CD4-positive, alpha-beta T cell treated with Interleukin-6 for 4 hours (primary cell): ENCODE data around the gene MAP3K2.
A peak's percentile ranks its signal among the peaks of the same experiment; 100 is the strongest.
"Not testable (repeated sequence)": the region's sequence is repeated elsewhere in the genome, so short reads cannot be mapped to it uniquely, and the experiment has no call there.

Source experiments
- DNase-seq: peaks from one replicate; pipeline ENCODE4 v3.0.0-alpha.2; 2020; ENCODE audit warnings: mixed read lengths

MAP3K2 gene

GRCh38 chr2:127420039-127420864 is 32.5 kb upstream of the MAP3K2 start:
- no peak for DNase-seq

DNA sequence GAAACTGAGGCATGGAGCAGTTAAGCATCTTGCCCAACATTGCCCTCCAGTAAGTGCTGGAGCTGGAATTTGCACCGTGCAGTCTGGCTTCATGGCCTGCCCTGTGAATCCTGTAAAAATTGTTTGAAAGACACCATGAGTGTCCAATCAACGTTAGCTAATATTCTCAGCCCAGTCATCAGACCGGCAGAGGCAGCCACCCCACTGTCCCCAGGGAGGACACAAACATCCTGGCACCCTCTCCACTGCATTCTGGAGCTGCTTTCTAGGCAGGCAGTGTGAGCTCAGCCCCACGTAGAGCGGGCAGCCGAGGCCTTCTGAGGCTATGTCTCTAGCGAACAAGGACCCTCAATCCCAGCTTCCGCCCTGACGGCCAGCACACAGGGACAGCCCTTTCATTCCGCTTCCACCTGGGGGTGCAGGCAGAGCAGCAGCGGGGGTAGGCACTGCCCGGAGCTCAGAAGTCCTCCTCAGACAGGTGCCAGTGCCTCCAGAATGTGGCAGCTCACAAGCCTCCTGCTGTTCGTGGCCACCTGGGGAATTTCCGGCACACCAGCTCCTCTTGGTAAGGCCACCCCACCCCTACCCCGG is 31.8 kb upstream of the MAP3K2 start:
- DNase-seq = no peak

DNA sequence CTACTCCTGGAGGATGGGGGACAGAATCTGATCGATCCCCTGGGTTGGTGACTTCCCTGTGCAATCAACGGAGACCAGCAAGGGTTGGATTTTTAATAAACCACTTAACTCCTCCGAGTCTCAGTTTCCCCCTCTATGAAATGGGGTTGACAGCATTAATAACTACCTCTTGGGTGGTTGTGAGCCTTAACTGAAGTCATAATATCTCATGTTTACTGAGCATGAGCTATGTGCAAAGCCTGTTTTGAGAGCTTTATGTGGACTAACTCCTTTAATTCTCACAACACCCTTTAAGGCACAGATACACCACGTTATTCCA is 31.3 kb upstream of the MAP3K2 start:
- DNase-seq = no peak

DNA sequence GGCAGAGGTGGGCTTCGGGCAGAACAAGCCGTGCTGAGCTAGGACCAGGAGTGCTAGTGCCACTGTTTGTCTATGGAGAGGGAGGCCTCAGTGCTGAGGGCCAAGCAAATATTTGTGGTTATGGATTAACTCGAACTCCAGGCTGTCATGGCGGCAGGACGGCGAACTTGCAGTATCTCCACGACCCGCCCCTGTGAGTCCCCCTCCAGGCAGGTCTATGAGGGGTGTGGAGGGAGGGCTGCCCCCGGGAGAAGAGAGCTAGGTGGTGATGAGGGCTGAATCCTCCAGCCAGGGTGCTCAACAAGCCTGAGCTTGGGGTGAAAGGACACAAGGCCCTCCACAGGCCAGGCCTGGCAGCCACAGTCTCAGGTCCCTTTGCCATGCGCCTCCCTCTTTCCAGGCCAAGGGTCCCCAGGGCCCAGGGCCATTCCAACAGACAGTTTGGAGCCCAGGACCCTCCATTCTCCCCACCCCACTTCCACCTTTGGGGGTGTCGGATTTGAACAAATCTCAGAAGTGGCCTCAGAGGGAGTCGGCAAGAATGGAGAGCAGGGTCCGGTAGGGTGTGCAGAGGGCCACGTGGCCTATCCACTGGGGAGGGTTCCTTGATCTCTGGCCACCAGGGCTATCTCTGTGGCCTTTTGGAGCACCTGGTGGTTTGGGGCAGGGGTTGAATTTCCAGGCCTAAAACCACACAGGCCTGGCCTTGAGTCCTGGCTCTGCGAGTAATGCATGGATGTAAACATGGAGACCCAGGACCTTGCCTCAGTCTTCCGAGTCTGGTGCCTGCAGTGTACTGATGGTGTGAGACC is 30.7 kb upstream of the MAP3K2 start, which contains the start of gene PROC:
Gene PROC, plus strand, starts transcription at position 128 of the 812 bp plus-strand sequence. CDS start 1,516 bp downstream, outside the sequence.
- no peak for DNase-seq

DNA sequence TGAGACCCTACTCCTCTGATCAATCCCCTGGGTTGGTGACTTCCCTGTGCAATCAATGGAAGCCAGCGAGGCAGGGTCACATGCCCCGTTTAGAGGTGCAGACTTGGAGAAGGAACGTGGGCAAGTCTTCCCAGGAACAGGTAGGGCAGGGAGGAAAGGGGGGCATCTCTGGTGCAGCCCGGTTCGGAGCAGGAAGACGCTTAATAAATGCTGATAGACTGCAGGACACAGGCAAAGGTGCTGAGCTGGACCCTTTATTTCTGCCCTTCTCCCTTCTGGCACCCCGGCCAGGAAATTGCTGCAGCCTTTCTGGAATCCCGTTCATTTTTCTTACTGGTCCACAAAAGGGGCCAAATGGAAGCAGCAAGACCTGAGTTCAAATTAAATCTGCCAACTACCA is 29.6 kb upstream of the MAP3K2 start:
- no peak for DNase-seq

DNA sequence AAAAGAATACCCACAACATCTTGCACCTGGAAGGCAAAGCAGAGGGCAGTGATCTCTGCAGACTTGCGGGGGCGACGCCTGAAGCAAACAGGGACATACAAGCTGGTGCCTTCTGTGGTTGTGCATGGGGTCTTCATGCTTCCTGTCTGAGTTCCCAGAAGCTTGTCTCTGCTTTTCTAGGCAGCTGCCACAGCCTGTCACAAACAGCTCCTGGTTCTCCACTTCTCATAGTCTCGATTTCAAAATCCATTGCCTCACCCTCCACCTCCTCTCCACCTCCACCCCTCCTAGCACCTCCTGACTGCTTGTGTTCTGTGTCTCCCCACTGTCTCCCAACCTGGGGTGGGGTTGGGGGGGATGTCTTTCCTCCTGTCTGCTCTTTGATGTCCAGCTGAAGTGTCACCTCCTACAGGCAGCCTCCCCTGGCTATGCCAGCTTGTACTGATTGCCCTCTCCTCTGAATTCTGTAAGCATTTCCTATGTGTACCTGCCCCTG is 28.8 kb upstream of the MAP3K2 start:
- DNase-seq = peak; percentile 45

GRCh38 chr2:127415593-127416505 is 28.1 kb upstream of the MAP3K2 start:
- peak; percentile 92 for DNase-seq

DNA sequence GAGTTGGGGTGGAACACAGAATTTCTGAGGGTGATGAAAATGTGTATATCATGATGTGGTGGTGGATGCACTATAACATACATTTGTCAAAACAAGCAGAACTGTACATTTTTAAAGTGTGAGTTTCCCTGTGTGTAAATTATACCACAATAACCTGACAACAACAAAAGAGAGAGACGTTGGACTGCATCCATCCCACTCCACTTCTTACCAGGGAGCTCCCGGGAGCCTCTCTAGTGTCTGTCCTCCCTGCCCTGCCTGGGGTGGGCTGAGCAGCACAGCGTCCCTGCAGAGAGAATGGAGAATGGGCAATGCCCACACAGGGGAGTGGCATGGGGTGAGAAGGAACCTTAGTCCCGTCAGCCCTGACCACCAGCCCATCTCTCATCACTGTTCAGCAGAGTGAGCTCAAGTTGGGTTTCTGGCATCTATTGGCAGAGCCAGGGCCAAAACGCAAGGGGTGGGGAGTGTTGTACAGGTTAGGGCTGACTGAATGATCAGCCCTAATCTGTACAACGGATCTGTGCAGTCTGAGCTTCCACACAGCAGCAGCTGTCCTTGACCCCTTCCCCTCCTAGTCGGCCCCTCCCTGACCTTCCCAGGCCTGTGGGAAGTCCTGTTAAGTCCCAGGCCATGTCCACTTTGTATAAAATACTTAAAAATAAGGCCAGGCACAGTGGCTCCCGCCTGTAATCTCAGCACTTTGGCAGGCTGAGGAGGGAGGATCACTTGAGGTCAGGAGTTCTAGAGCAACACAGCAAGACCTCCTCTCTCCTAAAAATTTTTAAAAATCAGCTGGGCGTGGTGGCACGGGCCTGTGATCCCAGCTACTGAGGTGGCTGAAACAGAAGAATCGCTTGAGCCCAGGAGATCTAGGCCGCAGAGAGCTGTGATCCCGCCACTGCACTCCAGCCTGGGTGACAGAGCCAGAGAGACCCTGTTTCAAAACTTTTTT is 27.1 kb upstream of the MAP3K2 start:
- DNase-seq = no peak

DNA sequence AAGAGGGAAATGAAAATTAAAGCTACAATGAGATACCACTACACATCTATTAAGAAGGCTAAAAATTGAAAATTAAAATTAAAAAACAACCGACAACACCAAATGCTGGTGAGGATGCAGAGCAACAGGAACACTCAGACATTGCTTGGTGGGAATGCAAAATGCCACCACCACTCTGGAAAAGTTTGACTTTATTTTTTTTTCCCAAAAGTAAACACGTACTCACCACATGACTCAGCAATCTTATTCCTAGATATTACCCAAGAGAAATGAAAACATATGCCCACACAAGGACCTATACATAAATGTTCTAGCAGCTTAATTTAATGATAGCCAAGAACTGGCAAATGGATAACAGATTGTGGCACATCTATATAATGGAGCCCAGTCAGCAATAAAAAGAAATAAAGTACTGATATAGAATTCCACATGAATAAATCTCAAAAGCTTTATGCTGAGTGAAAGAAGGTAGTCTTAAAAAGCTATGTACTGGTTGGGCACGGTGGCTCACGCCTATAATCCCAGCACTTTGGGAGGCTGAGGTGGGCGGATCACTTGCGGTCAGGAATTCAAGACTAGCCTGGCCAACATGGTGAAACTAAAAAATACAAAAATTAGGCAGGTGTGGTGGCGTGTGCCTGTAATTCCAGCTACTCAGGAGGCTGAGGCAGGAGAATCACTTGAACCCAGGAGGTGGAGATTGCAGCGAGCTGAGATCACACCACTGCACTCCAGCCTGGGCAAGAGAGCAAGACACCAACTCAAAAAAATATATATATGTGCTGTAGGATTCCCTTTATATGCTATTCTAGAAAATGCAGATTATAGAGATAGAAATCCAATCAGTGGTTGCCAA is 26.2 kb upstream of the MAP3K2 start:
- no peak for DNase-seq

DNA sequence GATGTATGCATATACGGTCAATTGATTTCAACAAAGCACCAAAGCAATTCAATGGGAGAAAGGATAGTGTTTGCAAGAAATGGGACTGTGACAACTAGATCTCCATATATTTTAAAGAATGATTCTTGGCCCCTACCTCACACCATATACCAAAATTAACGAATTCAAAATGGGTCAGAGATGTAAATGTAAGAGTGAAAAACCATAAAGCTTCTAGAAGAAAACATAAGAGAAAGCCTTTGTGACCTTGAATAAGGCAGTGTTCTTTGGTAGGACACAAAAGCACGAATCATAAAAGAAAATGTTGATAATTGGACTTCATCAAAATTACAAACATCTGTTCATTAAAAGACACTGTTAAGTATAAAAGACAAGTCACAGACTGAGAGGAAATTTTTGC is 25.4 kb upstream of the MAP3K2 start:
- no peak for DNase-seq

DNA sequence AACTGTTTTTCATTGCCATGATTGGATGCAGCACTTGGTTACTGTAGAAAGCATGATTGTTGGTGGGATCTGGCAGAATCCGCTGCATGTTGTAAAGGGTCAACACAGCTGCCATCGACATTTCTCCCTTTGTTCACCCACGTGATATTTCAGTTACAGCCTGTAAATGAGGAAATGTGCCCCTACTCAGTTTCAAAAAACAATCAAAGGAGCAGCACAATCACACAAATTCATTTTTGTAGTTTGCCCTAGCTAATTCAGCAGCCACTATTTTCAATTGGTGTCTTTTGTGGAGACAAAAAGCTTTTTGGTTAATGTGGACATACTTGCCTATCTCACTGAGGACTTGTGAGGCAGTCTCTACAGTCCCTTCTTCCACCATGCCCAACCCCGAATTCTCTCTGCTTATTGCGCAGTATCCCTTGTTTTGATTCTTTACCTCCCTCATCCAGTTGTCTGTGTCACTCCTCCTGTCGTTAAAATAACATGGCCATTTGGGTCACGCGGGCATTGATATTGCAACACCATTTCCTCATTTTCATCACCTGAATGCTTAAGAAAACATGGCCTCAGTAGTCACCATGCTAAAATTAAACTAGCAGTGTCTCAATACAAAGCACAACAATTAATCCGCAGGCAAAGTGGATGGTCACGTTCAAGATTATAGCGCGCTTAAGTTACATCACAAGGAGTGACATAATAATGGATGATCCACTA is 24.0 kb upstream of the MAP3K2 start:
- DNase-seq = no peak

DNA sequence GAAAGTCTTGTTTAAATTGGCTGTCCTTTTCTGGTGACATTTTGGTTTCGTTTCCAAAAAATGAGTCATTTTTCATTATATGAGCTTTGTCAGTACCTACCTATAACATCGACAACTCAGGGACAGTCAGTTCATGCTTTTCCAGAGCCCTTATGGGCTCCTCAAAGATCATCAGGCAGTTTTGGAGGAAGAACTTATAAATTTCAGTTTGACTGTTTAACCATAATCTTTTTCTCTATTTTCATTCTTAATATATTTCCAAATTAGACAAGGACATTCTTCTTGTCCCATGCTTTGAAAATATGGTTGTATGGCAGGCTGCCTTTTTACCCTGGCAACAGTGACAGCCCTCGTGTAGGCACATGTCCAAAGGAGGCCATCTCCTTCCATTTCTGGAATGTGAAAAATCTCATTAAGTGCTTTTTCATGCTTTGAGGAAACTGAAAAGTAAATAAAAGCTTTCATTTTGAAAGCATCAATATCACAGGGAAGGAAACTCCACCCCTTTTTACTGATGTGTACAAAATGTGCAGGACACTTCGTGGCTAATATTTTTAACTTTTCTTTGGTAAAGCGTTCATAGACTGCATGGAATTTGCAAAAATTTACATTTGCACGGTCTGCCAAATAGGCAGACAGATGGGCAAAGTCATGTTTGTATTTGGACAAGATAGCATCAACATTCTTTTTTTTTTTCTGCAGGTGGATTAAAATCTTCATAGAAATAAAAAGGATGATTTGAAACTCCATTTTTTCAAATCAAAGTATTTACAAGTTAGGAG is 23.3 kb upstream of the MAP3K2 start:
- no peak for DNase-seq

- DNase-seq = not testable (repeated sequence)
Measured at GRCh38 chr2:127409716-127410115, 21.9 kb upstream of the MAP3K2 start.

GRCh38 chr2:127408807-127409099 is 21.0 kb upstream of the MAP3K2 start:
- no peak for DNase-seq

DNA sequence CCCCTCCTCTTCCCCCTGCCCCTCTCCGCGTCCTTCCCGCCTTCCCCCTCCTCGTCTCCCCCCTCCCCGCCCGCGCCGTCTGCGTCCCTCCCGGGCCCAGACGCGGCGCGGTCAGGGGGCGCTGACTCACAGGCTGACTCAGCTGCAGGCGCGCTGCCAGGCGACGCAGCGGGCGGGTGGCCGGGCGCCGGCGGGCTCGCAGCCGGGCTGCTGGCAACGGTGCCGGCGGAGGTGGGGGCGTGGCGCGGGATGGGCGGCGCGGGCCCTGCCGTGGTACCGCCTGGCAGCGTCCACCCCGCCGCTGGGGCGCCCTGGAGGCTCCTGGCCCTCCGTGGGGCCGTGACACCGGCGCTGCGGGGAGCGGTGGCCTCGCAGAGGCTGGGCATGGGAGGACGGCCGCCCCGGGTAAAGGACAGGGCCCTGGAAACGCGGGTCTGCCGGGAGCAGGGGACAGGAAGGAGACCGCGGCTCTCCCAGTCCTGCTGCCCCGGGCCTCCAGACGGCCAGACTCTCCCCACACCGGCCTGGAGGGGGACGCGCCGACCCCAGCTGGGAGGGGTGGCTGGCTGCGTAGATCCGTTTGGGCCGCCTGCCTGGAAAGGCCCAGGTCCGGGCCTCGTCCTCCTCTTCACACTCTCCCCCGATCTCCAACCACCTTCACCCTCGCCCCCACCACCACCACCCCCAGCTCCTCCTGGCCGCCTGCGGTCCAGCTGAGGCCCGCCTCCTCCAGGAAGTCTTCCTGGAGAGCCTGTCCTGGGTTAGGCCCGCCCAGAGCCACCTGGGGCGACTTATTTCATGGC is 20.4 kb upstream of the MAP3K2 start:
- peak; percentile 97 for DNase-seq

GRCh38 chr2:127407661-127408003 is 19.9 kb upstream of the MAP3K2 start:
- DNase-seq = no peak

DNA sequence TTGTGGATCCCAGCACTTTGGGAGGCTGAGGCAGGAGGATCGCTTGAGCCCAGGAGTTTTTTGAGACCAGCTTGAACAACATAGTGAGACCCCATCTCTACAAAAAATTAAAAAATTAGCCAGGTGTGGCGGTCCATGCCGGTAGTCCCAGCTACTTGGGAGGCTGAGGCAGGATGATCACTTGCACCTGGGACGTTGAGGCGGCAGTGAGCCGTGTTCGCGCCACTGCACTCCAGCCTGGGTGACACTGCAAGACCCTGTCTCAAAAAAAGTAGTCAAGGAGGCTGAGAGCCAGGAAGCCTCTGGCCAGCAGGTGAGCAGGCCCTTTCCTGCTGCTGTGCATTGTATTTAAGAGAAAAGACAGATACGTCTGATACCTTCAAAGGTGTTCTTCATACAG is 19.3 kb upstream of the MAP3K2 start:
- DNase-seq = no peak

DNA sequence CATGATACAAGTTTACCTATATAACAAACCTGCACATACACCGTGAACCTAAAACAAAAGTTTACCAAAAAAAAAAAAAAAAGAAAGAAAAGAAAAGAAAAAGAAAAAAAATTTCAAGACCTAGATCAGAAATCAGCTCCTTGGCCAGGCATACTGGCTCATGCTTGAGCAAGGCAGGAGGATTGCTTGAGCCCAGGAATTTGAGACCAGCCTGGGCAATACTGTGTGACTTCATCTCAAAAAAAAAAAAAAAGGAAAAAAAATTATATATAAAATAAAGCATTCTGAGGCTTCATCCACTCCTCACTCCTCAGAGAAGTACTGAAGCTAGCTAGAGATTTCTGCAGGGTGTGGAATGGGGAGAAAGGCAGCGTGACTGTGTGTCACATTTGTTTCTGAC is 18.7 kb upstream of the MAP3K2 start:
- no peak for DNase-seq
